Measurements from ENCODE around the gene TMEM150C.

GRCh38 chr4:82434949-82435348, 126.8 kb downstream of the TMEM150C start:
- TF ChIP-seq, protein P1, sequence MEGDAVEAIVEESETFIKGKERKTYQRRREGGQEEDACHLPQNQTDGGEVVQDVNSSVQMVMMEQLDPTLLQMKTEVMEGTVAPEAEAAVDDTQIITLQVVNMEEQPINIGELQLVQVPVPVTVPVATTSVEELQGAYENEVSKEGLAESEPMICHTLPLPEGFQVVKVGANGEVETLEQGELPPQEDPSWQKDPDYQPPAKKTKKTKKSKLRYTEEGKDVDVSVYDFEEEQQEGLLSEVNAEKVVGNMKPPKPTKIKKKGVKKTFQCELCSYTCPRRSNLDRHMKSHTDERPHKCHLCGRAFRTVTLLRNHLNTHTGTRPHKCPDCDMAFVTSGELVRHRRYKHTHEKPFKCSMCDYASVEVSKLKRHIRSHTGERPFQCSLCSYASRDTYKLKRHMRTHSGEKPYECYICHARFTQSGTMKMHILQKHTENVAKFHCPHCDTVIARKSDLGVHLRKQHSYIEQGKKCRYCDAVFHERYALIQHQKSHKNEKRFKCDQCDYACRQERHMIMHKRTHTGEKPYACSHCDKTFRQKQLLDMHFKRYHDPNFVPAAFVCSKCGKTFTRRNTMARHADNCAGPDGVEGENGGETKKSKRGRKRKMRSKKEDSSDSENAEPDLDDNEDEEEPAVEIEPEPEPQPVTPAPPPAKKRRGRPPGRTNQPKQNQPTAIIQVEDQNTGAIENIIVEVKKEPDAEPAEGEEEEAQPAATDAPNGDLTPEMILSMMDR (conservative IDR thresholded peaks at IDR 0.05 in 1 of 2, IDR thresholded peaks at IDR 0.05 in 1 of 2; ENCODE audit: low read depth in 1 of 2, low read length in 2 of 2) = no peak
- no peak for TF ChIP-seq EZH2 (IDR thresholded peaks at IDR 0.05; ENCODE audit: low read length, missing control alignments)
